SK-N-SH (cell line): Measurements from ENCODE around the gene EPB41L3. TPM values are rescaled to one million over a fixed set of nuclear protein-coding genes. Genes with fewer than 3 reads are reported as not detected.

Source experiments
- CTCF ChIA-PET: fragments of 300-600, 350-600 bp; formaldehyde crosslinking; extraction: SDS; loops from one replicate; lab custom pipeline; 2021; lab: Yijun Ruan, JAX
- POLR2A ChIA-PET: fragments of 350-600 bp; sonication (Branson Sonifier 250); formaldehyde crosslinking; extraction: SDS; loops from one replicate; lab custom pipeline; 2020; ENCODE audit warnings: antibody characterized with exemption, inconsistent platforms; lab: Yijun Ruan, JAX
- DNase-seq: peaks from one replicate; pipeline ENCODE4 v3.0.0; 2012
- H2AFZ ChIP-seq: fragments of 200-600 bp; sonication (generic); 2 replicates; pipeline ENCODE4 v1.8.1; 2016; ENCODE audit warnings: antibody characterized with exemption, mild to moderate bottlenecking, low read depth
- H3F3A ChIP-seq: fragments of 200-600 bp; sonication (generic); replicated peaks from 2 replicates; pipeline ENCODE3; 2016; ENCODE audit warnings: antibody characterized with exemption, mild to moderate bottlenecking; ENCODE audit not compliant: insufficient read depth
- H3K27ac ChIP-seq, 2 experiments: fragments of 200-500 bp in 1 of 2; fragments of 200-600 bp in 1 of 2; sonication (Bioruptor generic) in 1 of 2; sonication (generic), shearing (Covaris generic) in 1 of 2; 2 replicates each; pipeline versions ENCODE4 v1.5.1 to v1.6.1; 2014 to 2016; ENCODE audit warnings: low read depth in 2 of 2, inconsistent platforms in 1 of 2, low read length in 1 of 2, mild to moderate bottlenecking in 1 of 2, mixed read lengths in 1 of 2
- H3K27me3 ChIP-seq: fragments of 200-600 bp; sonication (generic), shearing (Covaris generic); 2 replicates; pipeline ENCODE4 v1.6.1; 2016; ENCODE audit warnings: mixed run types; ENCODE audit not compliant: insufficient read depth
- H3K36me3 ChIP-seq, 2 experiments: fragments of 200-500 bp in 1 of 2; fragments of 200-600 bp in 1 of 2; sonication (Bioruptor generic) in 1 of 2; sonication (generic) in 1 of 2; replicated peaks in 1 of 2; 2 replicates each; pipeline versions ENCODE3 to v1.5.1; 2014 to 2016; ENCODE audit warnings: low read length in 1 of 2, mild to moderate bottlenecking in 1 of 2; ENCODE audit not compliant: insufficient read depth in 2 of 2, control insufficient read depth in 1 of 2
- H3K4me1 ChIP-seq, 2 experiments: fragments of 200-500 bp in 1 of 2; fragments of 200-600 bp in 1 of 2; sonication (Bioruptor generic) in 1 of 2; sonication (generic), shearing (Covaris generic) in 1 of 2; 2 replicates each; pipeline versions ENCODE4 v1.5.1 to v1.6.1; 2014 to 2016; ENCODE audit warnings: low read depth in 1 of 2, low read length in 1 of 2, mixed run types in 1 of 2; ENCODE audit not compliant: insufficient read depth in 2 of 2, control insufficient read depth in 1 of 2
- H3K4me2 ChIP-seq: fragments of 200-600 bp; sonication (generic), shearing (Covaris generic); 2 replicates; pipeline ENCODE4 v1.6.1; 2017; ENCODE audit warnings: mixed run types
- H3K4me3 ChIP-seq, 2 experiments: fragments of 200-500 bp in 1 of 2; fragments of 200-600 bp in 1 of 2; sonication (Bioruptor generic) in 1 of 2; sonication (generic), shearing (Covaris generic) in 1 of 2; 2 replicates each; pipeline versions ENCODE4 v1.5.1 to v1.8.1; 2014 to 2016; ENCODE audit warnings: low read depth in 2 of 2, inconsistent platforms in 1 of 2, low read length in 1 of 2, mild to moderate bottlenecking in 1 of 2, mixed read lengths in 1 of 2, moderate library complexity in 1 of 2
- H3K79me2 ChIP-seq: fragments of 200-600 bp; sonication (generic); 2 replicates; pipeline ENCODE4 v1.8.1; 2017; ENCODE audit warnings: mild to moderate bottlenecking; ENCODE audit not compliant: insufficient read depth
- H3K9ac ChIP-seq: fragments of 200-600 bp; sonication (generic); 2 replicates; pipeline ENCODE4 v1.6.1; 2017; ENCODE audit warnings: mixed run types
- H3K9me2 ChIP-seq: fragments of 200-600 bp; sonication (generic); 2 replicates; pipeline ENCODE4 v1.6.1; 2017; ENCODE audit warnings: mixed run types
- H3K9me3 ChIP-seq: fragments of 200-600 bp; sonication (generic); 2 replicates; pipeline ENCODE4 v1.6.1; 2017; ENCODE audit warnings: mixed run types, mild to moderate bottlenecking, moderate library complexity
- H4K20me1 ChIP-seq: fragments of 200-600 bp; sonication (generic); 2 replicates; pipeline ENCODE4 v1.6.1; 2017; ENCODE audit warnings: mild to moderate bottlenecking, mixed run types; ENCODE audit not compliant: insufficient read depth
- ELF1 ChIP-seq: IDR thresholded peaks from 2 replicates; pipeline ENCODE4 v1.4.0; 2012
- EP300 ChIP-seq, 2 experiments: IDR thresholded peaks; 2 replicates each; pipeline versions ENCODE4 v1.4.0 to v1.6.1; 2012; ENCODE audit warnings: borderline replicate concordance in 1 of 2, low read depth in 1 of 2, low read length in 1 of 2
- GATA2 ChIP-seq: sonication (generic); formaldehyde crosslinking; IDR thresholded peaks from 2 replicates; pipeline ENCODE4 v1.5.0; 2020; ENCODE audit warnings: mild to moderate bottlenecking, missing genetic modification reagents
- IRF3 ChIP-seq: fragments of 150-350 bp; IDR thresholded peaks from 2 replicates; pipeline ENCODE4 v1.6.1; 2016; ENCODE audit warnings: mild to moderate bottlenecking, low read depth, low read length
- JUND ChIP-seq: IDR thresholded peaks from 2 replicates; pipeline ENCODE4 v1.4.0; 2012
- NFIC ChIP-seq: IDR thresholded peaks from 2 replicates; pipeline ENCODE4 v1.4.0; 2012; ENCODE audit warnings: borderline replicate concordance
- POLR2AphosphoS5 ChIP-seq: IDR thresholded peaks from 2 replicates; pipeline ENCODE4 v1.6.1; 2012; ENCODE audit warnings: low read depth, low read length
- RAD21 ChIP-seq: IDR thresholded peaks from 2 replicates; pipeline ENCODE4 v1.6.1; 2012; ENCODE audit warnings: mild to moderate bottlenecking, low read length
- REST ChIP-seq: IDR thresholded peaks from 2 replicates; pipeline ENCODE4 v1.6.1; 2012; ENCODE audit warnings: mild to moderate bottlenecking, low read depth, low read length, moderate library complexity
- RFX5 ChIP-seq: IDR thresholded peaks from 2 replicates; pipeline ENCODE4 v1.6.1; 2012; ENCODE audit warnings: mild to moderate bottlenecking, improper control_type of control experiment, low read length
- SIN3A ChIP-seq: IDR thresholded peaks from 2 replicates; pipeline ENCODE4 v1.6.1; 2012; ENCODE audit warnings: low read depth, mild to moderate bottlenecking, low read length, moderate library complexity, borderline replicate concordance
- TCF12 ChIP-seq: IDR thresholded peaks from 2 replicates; pipeline ENCODE4 v1.4.0; 2012
- USF1 ChIP-seq: IDR thresholded peaks from 2 replicates; pipeline ENCODE4 v1.4.0; 2012; ENCODE audit warnings: low read depth, borderline replicate concordance
- WGBS: methylation state at CpG from one replicate; pipeline ENCODE4 v1.1.6; 2017; ENCODE audit warnings: low lambda C conversion rate; 5-methylcytosine and 5-hydroxymethylcytosine counted together
- polyA plus RNA-seq, 3 experiments: library from polyadenylated mRNA; depleted of rRNA; stranded (reverse); fragments of >200 nt; gene quantifications; 2 replicates each; pipeline ENCODE4 v1.2.3, GENCODE V29; 2012

Gene EPB41L3
- polyA plus RNA-seq, 1 of the 3 experiments (the other 2 are of a cell fraction): 0.15 TPM

GRCh38 chr18:5444269-5444668 is 99.5 kb downstream of the EPB41L3 start:
- H3F3A ChIP-seq: no peaks in the 10 kb centered on the region
- H3K9ac ChIP-seq: no peak overlapping the region
- POLR2A ChIA-PET: no interaction called here
- H4K20me1 ChIP-seq: no peaks in the 10 kb centered on the region
- no peak overlapping the region for H2AFZ ChIP-seq
- no peak for DNase-seq
- no peaks in the 10 kb centered on the region for H3K9me2 ChIP-seq
- H3K4me1 ChIP-seq: no peaks in the 10 kb centered on the region
- TF ChIP-seq GATA2 (CRISPR knock-in tag) (no peak), RAD21 (no peak), SIN3A (no peak), NFIC (no peak), ELF1 (no peak), EP300 (IDR thresholded peaks at IDR 0.05; ENCODE audit: borderline replicate concordance in 1 of 2, low read depth in 1 of 2, low read length in 1 of 2) (no peak), TCF12 (no peak), POLR2AphosphoS5 (no peak), JUND (no peak), IRF3 (no peak), RFX5 (no peak), REST (no peak)
- H3K27ac ChIP-seq: no peak overlapping the region
- no peaks in the 10 kb centered on the region for H3K27me3 ChIP-seq
- WGBS: 0% methylated on average over 3 of the region's 3 CpGs
- CTCF ChIA-PET: no interaction called here
- no peaks in the 10 kb centered on the region for H3K9me3 ChIP-seq
- no peaks in the 10 kb centered on the region for H3K36me3 ChIP-seq
- H3K4me2 ChIP-seq: no peak overlapping the region
- H3K79me2 ChIP-seq: no peaks in the 10 kb centered on the region
- H3K4me3 ChIP-seq: no peak overlapping the region

GRCh38 chr18:5439986-5440696 is 103.7 kb downstream of the EPB41L3 start:
- POLR2A ChIA-PET: no interaction called here
- 29% methylated on average over 3 of the region's 3 CpGs for WGBS
- TF ChIP-seq USF1 (no peak), RFX5 (no peak), IRF3 (no peak), GATA2 (CRISPR knock-in tag) (no peak)
- no peaks in the 10 kb centered on the region for H3K79me2 ChIP-seq
- H2AFZ ChIP-seq: no peak overlapping the region
- H3K4me3 ChIP-seq: no peak overlapping the region
- DNase-seq: no peak
- H3F3A ChIP-seq: no peaks in the 10 kb centered on the region
- H3K27ac ChIP-seq: no peak overlapping the region
- H3K36me3 ChIP-seq: no peaks in the 10 kb centered on the region
- no peaks in the 10 kb centered on the region for H3K27me3 ChIP-seq
- no peaks in the 10 kb centered on the region for H3K4me1 ChIP-seq
- CTCF ChIA-PET: interaction anchor here (0.7 to 1.2 kb wide), 3 partner anchors 19 to 367 kb away, joined by 3 read pairs; no protein-coding TSS in a partner anchor
- no peaks in the 10 kb centered on the region for H3K9me2 ChIP-seq
- H4K20me1 ChIP-seq: no peaks in the 10 kb centered on the region
- H3K9me3 ChIP-seq: no peaks in the 10 kb centered on the region
- H3K9ac ChIP-seq: no peak overlapping the region
- H3K4me2 ChIP-seq: no peak overlapping the region
